Measurements from ENCODE around the gene TMEM35A. TPM values are rescaled to one million over a fixed set of nuclear protein-coding genes. Genes with fewer than 3 reads are reported as not detected.

TMEM35A gene
- total RNA-seq, 1 experiment from 2014 or later: not detected

DNA sequence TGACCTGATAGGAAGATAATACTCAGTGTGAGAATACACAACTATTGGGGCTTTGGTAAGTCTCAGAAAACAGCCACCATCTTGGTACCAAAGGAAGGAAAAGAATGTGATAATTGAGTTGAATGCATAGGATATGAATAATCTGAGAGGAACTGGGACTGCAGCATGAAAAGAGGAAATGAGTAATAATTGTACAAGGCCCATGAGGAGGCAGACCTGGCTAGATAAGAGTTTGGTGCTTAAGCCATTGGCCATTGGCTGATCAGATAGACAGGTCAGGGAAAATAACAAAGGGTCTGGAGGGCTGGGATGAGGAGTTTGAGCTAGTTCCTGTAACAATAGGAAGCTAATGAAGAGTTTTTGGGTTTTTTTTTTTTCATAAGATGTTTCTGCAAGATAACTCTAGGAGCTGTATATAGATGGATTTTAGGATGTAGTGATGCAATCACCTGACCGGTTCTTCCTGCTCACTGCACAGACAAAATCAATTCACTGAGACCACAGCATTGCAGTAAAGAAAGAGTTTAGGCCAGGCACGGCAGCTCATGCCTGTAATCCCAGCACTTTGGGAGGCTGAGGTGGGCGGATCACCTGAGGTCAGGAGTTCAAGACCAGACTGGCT is 21.5 kb upstream of the TMEM35A start:
- Histone ChIP-seq H3K9me3 (ENCODE audit: control insufficient read depth, insufficient read depth, low read depth, low read length) (no peaks in the 10 kb centered on the region), H3K27ac (ENCODE audit: low read length) (no peak overlapping the region), H3K27me3 (ENCODE audit: control insufficient read depth, insufficient read depth, low read length) (no peaks in the 10 kb centered on the region), H3K4me1 (ENCODE audit: control insufficient read depth, insufficient read depth, low read length) (0 out of 2 replicates have a peak, but pooled peaks cover 5% of the 10 kb centered on the region), H3K4me3 (ENCODE audit: low read depth in 2 of 2, low read length in 2 of 2) (no peak overlapping the region), H3K36me3 (ENCODE audit: control insufficient read depth, insufficient read depth, low read length) (no peaks in the 10 kb centered on the region)
- POLR2A ChIA-PET: no interaction called here
- TF ChIP-seq, protein P1, sequence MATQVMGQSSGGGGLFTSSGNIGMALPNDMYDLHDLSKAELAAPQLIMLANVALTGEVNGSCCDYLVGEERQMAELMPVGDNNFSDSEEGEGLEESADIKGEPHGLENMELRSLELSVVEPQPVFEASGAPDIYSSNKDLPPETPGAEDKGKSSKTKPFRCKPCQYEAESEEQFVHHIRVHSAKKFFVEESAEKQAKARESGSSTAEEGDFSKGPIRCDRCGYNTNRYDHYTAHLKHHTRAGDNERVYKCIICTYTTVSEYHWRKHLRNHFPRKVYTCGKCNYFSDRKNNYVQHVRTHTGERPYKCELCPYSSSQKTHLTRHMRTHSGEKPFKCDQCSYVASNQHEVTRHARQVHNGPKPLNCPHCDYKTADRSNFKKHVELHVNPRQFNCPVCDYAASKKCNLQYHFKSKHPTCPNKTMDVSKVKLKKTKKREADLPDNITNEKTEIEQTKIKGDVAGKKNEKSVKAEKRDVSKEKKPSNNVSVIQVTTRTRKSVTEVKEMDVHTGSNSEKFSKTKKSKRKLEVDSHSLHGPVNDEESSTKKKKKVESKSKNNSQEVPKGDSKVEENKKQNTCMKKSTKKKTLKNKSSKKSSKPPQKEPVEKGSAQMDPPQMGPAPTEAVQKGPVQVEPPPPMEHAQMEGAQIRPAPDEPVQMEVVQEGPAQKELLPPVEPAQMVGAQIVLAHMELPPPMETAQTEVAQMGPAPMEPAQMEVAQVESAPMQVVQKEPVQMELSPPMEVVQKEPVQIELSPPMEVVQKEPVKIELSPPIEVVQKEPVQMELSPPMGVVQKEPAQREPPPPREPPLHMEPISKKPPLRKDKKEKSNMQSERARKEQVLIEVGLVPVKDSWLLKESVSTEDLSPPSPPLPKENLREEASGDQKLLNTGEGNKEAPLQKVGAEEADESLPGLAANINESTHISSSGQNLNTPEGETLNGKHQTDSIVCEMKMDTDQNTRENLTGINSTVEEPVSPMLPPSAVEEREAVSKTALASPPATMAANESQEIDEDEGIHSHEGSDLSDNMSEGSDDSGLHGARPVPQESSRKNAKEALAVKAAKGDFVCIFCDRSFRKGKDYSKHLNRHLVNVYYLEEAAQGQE (IDR thresholded peaks at IDR 0.05; ENCODE audit: insufficient read depth in 1 of 2, low read depth in 2 of 2, low read length in 1 of 2): no peak
- TF ChIP-seq, protein P2, sequence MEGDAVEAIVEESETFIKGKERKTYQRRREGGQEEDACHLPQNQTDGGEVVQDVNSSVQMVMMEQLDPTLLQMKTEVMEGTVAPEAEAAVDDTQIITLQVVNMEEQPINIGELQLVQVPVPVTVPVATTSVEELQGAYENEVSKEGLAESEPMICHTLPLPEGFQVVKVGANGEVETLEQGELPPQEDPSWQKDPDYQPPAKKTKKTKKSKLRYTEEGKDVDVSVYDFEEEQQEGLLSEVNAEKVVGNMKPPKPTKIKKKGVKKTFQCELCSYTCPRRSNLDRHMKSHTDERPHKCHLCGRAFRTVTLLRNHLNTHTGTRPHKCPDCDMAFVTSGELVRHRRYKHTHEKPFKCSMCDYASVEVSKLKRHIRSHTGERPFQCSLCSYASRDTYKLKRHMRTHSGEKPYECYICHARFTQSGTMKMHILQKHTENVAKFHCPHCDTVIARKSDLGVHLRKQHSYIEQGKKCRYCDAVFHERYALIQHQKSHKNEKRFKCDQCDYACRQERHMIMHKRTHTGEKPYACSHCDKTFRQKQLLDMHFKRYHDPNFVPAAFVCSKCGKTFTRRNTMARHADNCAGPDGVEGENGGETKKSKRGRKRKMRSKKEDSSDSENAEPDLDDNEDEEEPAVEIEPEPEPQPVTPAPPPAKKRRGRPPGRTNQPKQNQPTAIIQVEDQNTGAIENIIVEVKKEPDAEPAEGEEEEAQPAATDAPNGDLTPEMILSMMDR (IDR thresholded peaks at IDR 0.05): no peak
- no peak for TF ChIP-seq SIN3A (IDR thresholded peaks at IDR 0.05; ENCODE audit: borderline replicate concordance, insufficient read depth, low read depth, low read length)
- no peak for TF ChIP-seq TCF7L2 (IDR thresholded peaks at IDR 0.05; ENCODE audit: low read depth, low read length)
- no peak for TF ChIP-seq POLR2AphosphoS5 (IDR thresholded peaks at IDR 0.05; ENCODE audit: low read depth, low read length)
- no TSS peak for BruUV-seq (replicated peaks)
- ATAC-seq (peak; percentile 71), DNase-seq (ENCODE audit: low read depth, low spot score) (peak; percentile 27)
- in situ Hi-C loops (cut with HindIII; ENCODE audit: low pct_unique_long_range_greater_than_20kb, low sequenced_read_pairs) (no loop called here), intact Hi-C loops (cut with micrococcal nuclease; ENCODE audit: unreplicated experiment) (no loop called here)
- CTCF ChIA-PET: no interaction called here

DNA sequence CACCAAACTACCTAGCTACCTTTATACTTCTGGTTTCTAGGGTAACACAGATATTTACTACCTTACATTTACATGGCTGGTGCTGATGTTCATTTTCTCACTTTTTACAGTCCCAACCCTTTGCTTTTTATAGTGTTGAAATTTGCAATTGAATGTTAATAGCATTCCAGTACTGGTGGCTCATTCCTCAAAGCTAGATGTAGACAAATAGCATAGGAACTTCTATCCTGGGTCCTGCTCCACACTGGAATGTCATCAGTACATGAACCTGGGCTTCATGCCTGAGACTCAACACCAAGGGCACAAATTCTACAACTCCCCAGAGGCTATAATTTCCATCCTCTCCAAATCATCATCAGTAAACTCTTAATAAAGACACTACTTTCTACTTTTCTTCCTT is 16.5 kb upstream of the TMEM35A start:
- Histone ChIP-seq H3K36me3 (ENCODE audit: control insufficient read depth, insufficient read depth, low read length) (no peaks in the 10 kb centered on the region), H3K9me3 (ENCODE audit: control insufficient read depth, insufficient read depth, low read depth, low read length) (no peaks in the 10 kb centered on the region), H3K27ac (ENCODE audit: low read length) (no peak overlapping the region), H3K27me3 (ENCODE audit: control insufficient read depth, insufficient read depth, low read length) (no peaks in the 10 kb centered on the region), H3K4me1 (ENCODE audit: control insufficient read depth, insufficient read depth, low read length) (no peaks in the 10 kb centered on the region), H3K4me3 (ENCODE audit: low read depth in 2 of 2, low read length in 2 of 2) (no peak overlapping the region)
- TF ChIP-seq SIN3A (IDR thresholded peaks at IDR 0.05; ENCODE audit: borderline replicate concordance, insufficient read depth, low read depth, low read length) (no peak), TCF7L2 (IDR thresholded peaks at IDR 0.05; ENCODE audit: low read depth, low read length) (no peak)
- TF ChIP-seq, protein P2 (IDR thresholded peaks at IDR 0.05): no peak
- POLR2A ChIA-PET: no interaction called here
- intact Hi-C loops (cut with micrococcal nuclease; ENCODE audit: unreplicated experiment): no loop called here
- ATAC-seq (no peak), DNase-seq (ENCODE audit: low read depth, low spot score) (no peak)
- in situ Hi-C loops (cut with HindIII; ENCODE audit: low pct_unique_long_range_greater_than_20kb, low sequenced_read_pairs): no loop called here
- CTCF ChIA-PET: no interaction called here
- BruUV-seq (replicated peaks): no TSS peak
